T-helper 1 cell treated with Interleukin-12 subunit alpha and Interleukin-12 subunit beta and Interleukin-4 antibody, amounts not matched to agents 30 μg/mL and 1 μg/mL, for 36 hours (primary cell): Measurements from ENCODE around the gene GRAP.
A peak's percentile ranks its signal among the peaks of the same experiment; 100 is the strongest.
"Not testable (repeated sequence)": the region's sequence is repeated elsewhere in the genome, so short reads cannot be mapped to it uniquely, and the experiment has no call there.

ENCODE experiments used
- H3K27ac Mint-ChIP-seq: one replicate; pipeline ENCODE4 v1.8.0; 2021; ENCODE audit warnings: mild to moderate bottlenecking, mixed read lengths
- H3K27me3 Mint-ChIP-seq: one replicate; pipeline ENCODE4 v1.8.0; 2021; ENCODE audit warnings: low read depth, mixed read lengths
- H3K36me3 Mint-ChIP-seq: one replicate; pipeline ENCODE4 v1.8.0; 2021; ENCODE audit warnings: low read depth, mixed read lengths
- H3K4me1 Mint-ChIP-seq: one replicate; pipeline ENCODE4 v1.8.0; 2021; ENCODE audit warnings: low read depth, mixed read lengths
- H3K4me3 Mint-ChIP-seq: one replicate; pipeline ENCODE4 v1.8.0; 2021; ENCODE audit warnings: mild to moderate bottlenecking, moderate library complexity, mixed read lengths
- H3K9me3 Mint-ChIP-seq: one replicate; pipeline ENCODE4 v1.8.0; 2021; ENCODE audit warnings: mixed read lengths

GRAP gene

DNA sequence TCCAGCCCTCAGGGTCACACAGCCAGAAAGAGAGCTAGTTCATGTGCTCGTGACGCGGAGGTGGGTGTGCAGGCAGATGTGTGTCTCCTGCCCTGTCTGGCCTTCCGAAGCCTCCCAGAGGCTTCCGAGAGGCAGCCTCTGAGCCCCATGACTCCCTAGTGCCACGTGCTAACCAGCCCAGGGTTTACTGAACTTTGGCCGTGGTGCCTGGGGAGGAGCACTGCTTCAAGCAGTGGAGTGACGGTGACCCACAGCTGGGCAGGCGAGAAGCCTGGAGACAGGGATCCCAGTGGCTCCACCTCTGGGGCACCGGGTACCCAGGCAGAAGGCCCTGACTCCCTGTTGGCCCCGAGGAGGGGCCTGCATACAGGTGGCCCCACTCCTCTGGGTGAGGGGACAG, 18.1 kb downstream of the GRAP start:
- not testable (repeated sequence) for H3K4me3 Mint-ChIP-seq, H3K9me3 Mint-ChIP-seq, H3K27me3 Mint-ChIP-seq, H3K36me3 Mint-ChIP-seq, H3K27ac Mint-ChIP-seq
- peaks cover 13% of the 10 kb centered on the region for H3K4me1 Mint-ChIP-seq

DNA sequence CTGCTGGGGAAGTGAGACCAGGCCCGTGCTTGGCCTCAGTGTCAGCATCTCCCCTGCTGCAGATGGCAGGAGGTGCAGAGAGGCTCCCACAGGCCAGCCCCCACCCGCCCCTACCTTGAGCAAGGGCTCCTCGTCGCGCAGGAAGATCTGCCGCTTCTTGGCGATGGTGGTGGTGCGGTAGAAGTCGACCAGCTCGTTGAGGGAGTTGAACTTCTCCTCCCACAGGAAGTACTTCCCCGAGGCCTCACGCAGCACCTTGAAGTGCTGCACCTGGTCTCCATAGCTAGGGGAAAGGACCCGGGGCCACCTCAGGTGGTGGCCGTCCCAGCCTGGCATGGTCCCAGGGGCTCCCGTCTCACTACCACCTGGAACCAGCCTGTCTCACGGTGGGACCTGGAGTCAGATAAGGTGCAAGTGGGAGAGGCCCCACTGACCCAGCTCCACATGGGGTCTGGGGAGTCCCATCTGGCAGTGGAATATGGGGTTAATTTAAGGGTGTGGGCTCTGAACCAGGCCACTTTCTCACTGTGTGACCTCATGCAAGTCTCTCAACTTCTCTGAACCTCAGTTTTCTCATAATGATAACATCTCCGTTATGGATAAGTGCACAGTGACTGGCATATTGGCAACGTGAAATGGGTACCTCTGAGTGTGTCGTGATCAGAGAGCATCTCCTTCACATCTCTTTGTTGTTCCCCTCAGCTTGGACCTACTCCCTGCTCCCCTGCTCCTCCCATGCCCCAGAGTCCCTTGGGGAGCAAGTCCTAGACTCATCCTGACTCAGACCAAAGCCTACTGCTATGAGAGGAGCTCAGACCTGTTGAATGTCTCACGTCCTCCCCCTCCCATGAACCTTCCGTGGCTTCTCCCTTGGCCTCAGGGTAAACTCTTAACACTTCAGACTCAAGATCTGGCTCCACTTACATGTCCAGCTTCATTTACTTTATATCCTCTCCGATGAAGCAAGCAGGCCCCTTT, 22.4 kb downstream of the GRAP start:
- Mint-ChIP-seq H3K9me3 (no peaks in the 10 kb centered on the region), H3K27ac (peak overlapping the region; percentile 14), H3K36me3 (peaks cover 8% of the 10 kb centered on the region), H3K4me1 (peaks cover 13% of the 10 kb centered on the region), H3K4me3 (no peak overlapping the region), H3K27me3 (no peaks in the 10 kb centered on the region)

- no peaks in the 10 kb centered on the region for H3K27me3 Mint-ChIP-seq
- no peak overlapping the region for H3K4me3 Mint-ChIP-seq
- H3K36me3 Mint-ChIP-seq: peaks cover 8% of the 10 kb centered on the region
- no peak overlapping the region for H3K27ac Mint-ChIP-seq
- H3K9me3 Mint-ChIP-seq: no peaks in the 10 kb centered on the region
- peaks cover 13% of the 10 kb centered on the region for H3K4me1 Mint-ChIP-seq
These were observed 23.4 kb downstream of the GRAP start for GRCh38 chr17:19023209-19023999.

DNA sequence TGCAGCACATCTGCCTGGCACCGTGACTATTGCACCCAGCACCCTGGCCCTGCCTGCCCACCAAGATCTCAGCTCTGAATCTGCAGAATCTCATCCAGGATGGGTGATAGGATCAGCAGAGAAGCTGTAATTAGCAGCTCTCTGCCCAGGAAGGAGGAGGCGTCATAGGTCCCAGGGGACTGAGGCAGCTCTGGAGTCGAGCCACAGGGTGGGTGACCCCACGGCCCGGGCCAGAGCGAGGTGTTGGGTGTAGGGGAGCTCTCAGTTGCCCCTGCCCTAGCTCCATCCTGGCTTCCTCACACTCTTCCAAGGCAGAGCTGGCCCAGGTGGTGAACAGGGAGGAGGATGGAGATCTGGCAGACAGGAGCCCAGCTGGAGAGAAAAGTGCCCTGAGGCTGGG, 24.0 kb downstream of the GRAP start:
- no peak overlapping the region for H3K4me3 Mint-ChIP-seq
- H3K27ac Mint-ChIP-seq: no peak overlapping the region
- peaks cover 13% of the 10 kb centered on the region for H3K4me1 Mint-ChIP-seq

DNA sequence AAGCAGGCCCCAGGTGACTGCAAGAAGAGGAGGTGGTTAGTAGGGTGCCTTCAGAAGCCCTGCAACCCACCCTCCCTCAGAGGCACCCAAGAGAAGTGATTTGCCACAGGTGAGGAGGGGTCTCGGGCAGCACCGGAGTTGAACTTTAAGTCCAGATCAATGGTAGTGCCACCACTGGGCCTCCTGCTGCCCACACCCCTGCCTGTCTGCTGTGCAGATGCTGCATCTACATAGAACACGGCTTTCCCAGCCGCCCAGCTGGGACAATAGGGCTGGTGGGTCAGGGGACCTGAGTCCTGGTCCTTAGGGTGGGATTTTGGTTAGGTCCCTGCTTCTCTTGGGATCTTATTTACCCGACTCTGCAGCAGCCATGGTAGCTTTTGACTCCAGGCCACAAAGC, 24.6 kb downstream of the GRAP start:
- Mint-ChIP-seq H3K4me1 (peaks cover 13% of the 10 kb centered on the region), H3K36me3 (peaks cover 8% of the 10 kb centered on the region), H3K27ac (no peak overlapping the region), H3K9me3 (no peaks in the 10 kb centered on the region), H3K4me3 (no peak overlapping the region), H3K27me3 (no peaks in the 10 kb centered on the region)

More for the DNA sequence above, 24.0 kb downstream of the GRAP start:
- peaks cover 8% of the 10 kb centered on the region for H3K36me3 Mint-ChIP-seq
- H3K27me3 Mint-ChIP-seq: no peaks in the 10 kb centered on the region
- no peaks in the 10 kb centered on the region for H3K9me3 Mint-ChIP-seq

DNA sequence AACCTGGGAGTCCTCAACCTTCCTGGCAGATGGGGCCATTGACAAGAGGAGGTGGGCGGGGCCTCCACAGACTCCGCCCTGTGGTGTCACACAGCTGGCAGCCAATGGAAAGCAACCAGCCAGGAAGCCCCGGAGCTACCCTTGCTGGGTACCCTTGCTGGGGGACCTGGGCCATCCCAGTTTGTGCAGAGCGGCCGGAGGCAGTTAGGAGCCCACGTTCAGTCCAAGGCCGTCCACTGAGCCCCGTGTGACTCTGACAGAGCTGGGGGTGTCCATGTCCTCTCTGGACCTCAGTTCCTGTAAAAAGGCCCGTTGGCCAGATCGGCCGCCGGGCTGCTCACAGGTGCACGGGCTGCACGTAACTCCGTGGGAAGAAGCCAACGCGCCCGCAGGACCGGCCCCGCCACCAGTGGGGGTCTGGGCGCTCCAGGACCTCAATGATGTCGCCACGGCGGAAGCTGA, 25.1 kb downstream of the GRAP start:
- H3K4me1 Mint-ChIP-seq: peaks cover 13% of the 10 kb centered on the region
- H3K27ac Mint-ChIP-seq: no peak overlapping the region
- H3K27me3 Mint-ChIP-seq: no peaks in the 10 kb centered on the region
- H3K4me3 Mint-ChIP-seq: no peak overlapping the region
- peaks cover 8% of the 10 kb centered on the region for H3K36me3 Mint-ChIP-seq
- H3K9me3 Mint-ChIP-seq: no peaks in the 10 kb centered on the region

- H3K4me3 Mint-ChIP-seq, H3K27me3 Mint-ChIP-seq, H3K9me3 Mint-ChIP-seq, H3K27ac Mint-ChIP-seq, H3K36me3 Mint-ChIP-seq: not testable (repeated sequence)
- H3K4me1 Mint-ChIP-seq: peaks cover 13% of the 10 kb centered on the region
These were observed 25.6 kb downstream of the GRAP start for GRCh38 chr17:19021011-19021621.

DNA sequence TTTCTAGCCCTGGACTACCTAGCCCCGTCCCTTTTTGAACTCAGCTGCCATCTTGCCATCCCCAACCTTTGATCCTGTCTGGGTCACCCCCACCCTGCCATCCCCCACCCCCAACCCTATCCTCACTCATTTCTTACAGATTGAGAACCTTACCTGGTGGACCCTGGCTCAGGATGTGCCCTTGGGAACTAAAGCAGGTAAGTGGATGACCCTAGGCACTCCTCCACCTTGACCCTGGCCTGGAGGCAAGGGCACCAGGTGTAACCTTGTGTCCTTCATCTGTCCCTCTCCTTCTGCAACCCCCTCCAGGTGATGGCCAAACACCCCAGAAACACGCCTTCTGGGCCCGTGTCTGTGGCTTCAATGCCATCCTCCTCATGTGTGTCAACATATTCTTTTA, 26.7 kb downstream of the GRAP start:
- H3K27ac Mint-ChIP-seq: no peak overlapping the region
- H3K27me3 Mint-ChIP-seq: no peaks in the 10 kb centered on the region
- H3K4me1 Mint-ChIP-seq: peaks cover 13% of the 10 kb centered on the region
- H3K36me3 Mint-ChIP-seq: peaks cover 8% of the 10 kb centered on the region
- H3K4me3 Mint-ChIP-seq: no peak overlapping the region
- no peaks in the 10 kb centered on the region for H3K9me3 Mint-ChIP-seq

GRCh38 chr17:19019041-19019941, 27.5 kb downstream of the GRAP start:
- H3K27me3 Mint-ChIP-seq: no peaks in the 10 kb centered on the region
- peaks cover 6% of the 10 kb centered on the region for H3K4me1 Mint-ChIP-seq
- H3K9me3 Mint-ChIP-seq: no peaks in the 10 kb centered on the region
- no peak overlapping the region for H3K27ac Mint-ChIP-seq
- H3K36me3 Mint-ChIP-seq: peaks cover 8% of the 10 kb centered on the region
- H3K4me3 Mint-ChIP-seq: no peak overlapping the region

- Mint-ChIP-seq H3K36me3 (peaks cover 8% of the 10 kb centered on the region), H3K27me3 (no peaks in the 10 kb centered on the region), H3K4me1 (no peaks in the 10 kb centered on the region), H3K27ac (no peak overlapping the region), H3K9me3 (no peaks in the 10 kb centered on the region), H3K4me3 (no peak overlapping the region)
These were observed 28.2 kb downstream of the GRAP start for GRCh38 chr17:19018600-19018950.

- H3K4me1 Mint-ChIP-seq: no peaks in the 10 kb centered on the region
- H3K36me3 Mint-ChIP-seq: peaks cover 8% of the 10 kb centered on the region
- no peak overlapping the region for H3K27ac Mint-ChIP-seq
- H3K4me3 Mint-ChIP-seq: no peak overlapping the region
- H3K9me3 Mint-ChIP-seq: no peaks in the 10 kb centered on the region
- H3K27me3 Mint-ChIP-seq: no peaks in the 10 kb centered on the region
These were observed 28.8 kb downstream of the GRAP start for GRCh38 chr17:19017804-19018599.

DNA sequence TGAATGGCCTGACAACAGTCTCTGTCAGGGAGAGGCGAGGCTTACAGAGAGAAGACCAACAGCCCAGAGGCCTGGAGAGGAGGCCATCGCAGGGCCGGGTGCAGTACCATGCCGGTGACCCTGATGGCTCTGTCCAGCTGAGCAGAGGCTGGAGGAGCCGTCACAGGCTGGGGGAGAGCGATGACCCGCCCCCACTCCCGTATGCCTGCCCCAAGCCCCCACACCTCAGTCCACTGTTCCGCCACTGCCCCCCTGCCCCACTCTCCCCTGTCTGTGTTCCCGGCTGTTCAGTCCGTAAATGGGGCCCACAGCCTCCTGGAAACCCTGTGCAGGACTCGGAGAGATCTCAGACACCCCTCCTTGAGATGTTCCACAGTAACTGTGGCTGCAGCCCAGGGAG, 29.4 kb downstream of the GRAP start:
- Mint-ChIP-seq H3K27me3 (no peaks in the 10 kb centered on the region), H3K4me3 (no peak overlapping the region), H3K4me1 (no peaks in the 10 kb centered on the region), H3K36me3 (peaks cover 8% of the 10 kb centered on the region), H3K27ac (no peak overlapping the region), H3K9me3 (no peaks in the 10 kb centered on the region)

- Mint-ChIP-seq H3K9me3 (no peaks in the 10 kb centered on the region), H3K36me3 (peaks cover 8% of the 10 kb centered on the region), H3K4me3 (no peak overlapping the region), H3K27ac (no peak overlapping the region), H3K4me1 (no peaks in the 10 kb centered on the region), H3K27me3 (no peaks in the 10 kb centered on the region)
These were observed 29.9 kb downstream of the GRAP start for GRCh38 chr17:19016881-19017280.
